Endothelial cell of umbilical vein (primary cell): ENCODE data around the gene ALDH1L1. TPM values are rescaled to one million over a fixed set of nuclear protein-coding genes. Genes with fewer than 3 reads are reported as not detected.

Source experiments
- BruUV-seq: library from RNA; stranded (reverse); fragments of 400-500 nt; replicated peaks from 2 replicates; lab custom pipeline; 2021; lab: Mats Ljungman, UMichigan
- CTCF ChIA-PET: fragments of 300-600, 350-600 bp; sonication (Branson Sonifier 250); formaldehyde crosslinking; loops from one replicate; lab custom pipeline; 2021; ENCODE audit warnings: antibody characterized with exemption, inconsistent platforms; lab: Charles Lee
- POLR2A ChIA-PET: fragments of 300-600, 350-600 bp; sonication (Branson Sonifier 250); formaldehyde crosslinking; loops from one replicate; lab custom pipeline; 2021; ENCODE audit warnings: antibody characterized with exemption, inconsistent platforms; lab: Charles Lee
- DNase-seq: peaks from one replicate; pipeline ENCODE4 v3.0.0-alpha.2; 2011; ENCODE audit warnings: low read depth, low spot score
- FAIRE-seq: peaks from 2 replicates; lab custom pipeline; 2011; peaks lifted over from hg19 to GRCh38; lab: Jason Lieb, UNC
- H2AFZ ChIP-seq: 2 replicates; pipeline ENCODE4 v1.6.0; 2012; ENCODE audit warnings: low read depth, low read length, control low read depth, inconsistent platforms
- H3K27ac ChIP-seq: 2 replicates; pipeline ENCODE4 v1.5.1; 2011; ENCODE audit warnings: low read depth, mild to moderate bottlenecking, control low read depth, low read length, moderate library complexity; ENCODE audit not compliant: insufficient read depth
- H3K27me3 ChIP-seq, 2 experiments: 2 replicates each; pipeline versions ENCODE4 v1.6.0 to v1.6.1; 2011; ENCODE audit warnings: low read length in 2 of 2, mixed read lengths in 1 of 2; ENCODE audit not compliant: control insufficient read depth in 2 of 2, insufficient read depth in 2 of 2
- H3K36me3 ChIP-seq, 2 experiments: 2 replicates in 1 of 2; 3 replicates in 1 of 2; pipeline ENCODE4 v1.5.1; 2011; ENCODE audit warnings: low read length in 2 of 2, mild to moderate bottlenecking in 1 of 2, moderate library complexity in 1 of 2; ENCODE audit not compliant: control insufficient read depth in 2 of 2, insufficient read depth in 2 of 2; ENCODE audit errors: extremely low read depth in 1 of 2
- H3K4me1 ChIP-seq: 3 replicates; pipeline ENCODE4 v1.5.1; 2011; ENCODE audit warnings: mild to moderate bottlenecking, low read length; ENCODE audit not compliant: control insufficient read depth, insufficient read depth; ENCODE audit errors: extremely low read depth
- H3K4me2 ChIP-seq: 2 replicates; pipeline ENCODE4 v1.6.1; 2011; ENCODE audit warnings: low read length, control low read depth, mixed read lengths; ENCODE audit not compliant: insufficient read depth
- H3K4me3 ChIP-seq, 3 experiments: fragments of 200-600 bp in 1 of 3; sonication (generic), shearing (Covaris generic) in 1 of 3; replicated peaks in 1 of 3; 2 replicates each; pipeline ENCODE4 v1.5.1; 2011 to 2016; ENCODE audit warnings: control low read depth in 3 of 3, low read length in 3 of 3, mild to moderate bottlenecking in 2 of 3, inconsistent platforms in 1 of 3, low read depth in 1 of 3, moderate library complexity in 1 of 3; ENCODE audit not compliant: insufficient read depth in 1 of 3
- H3K79me2 ChIP-seq: 2 replicates; pipeline ENCODE4 v1.6.0; 2012; ENCODE audit warnings: low read length, inconsistent platforms; ENCODE audit not compliant: control insufficient read depth, insufficient read depth
- H3K9ac ChIP-seq: replicated peaks from 2 replicates; pipeline ENCODE3; 2011; ENCODE audit warnings: low read length, control low read depth; ENCODE audit not compliant: insufficient read depth; ENCODE audit errors: extremely low read depth
- H3K9me1 ChIP-seq: replicated peaks from 3 replicates; pipeline ENCODE4 v1.6.0; 2011; ENCODE audit warnings: mild to moderate bottlenecking, low read length; ENCODE audit not compliant: control insufficient read depth, insufficient read depth; ENCODE audit errors: extremely low read depth
- H3K9me3 ChIP-seq: replicated peaks from 2 replicates; pipeline ENCODE4 v1.5.1; 2012; ENCODE audit warnings: low read length, inconsistent platforms; ENCODE audit not compliant: control insufficient read depth, insufficient read depth
- H4K20me1 ChIP-seq: replicated peaks from 2 replicates; pipeline ENCODE3; 2011; ENCODE audit warnings: mild to moderate bottlenecking, low read length; ENCODE audit not compliant: control insufficient read depth, insufficient read depth; ENCODE audit errors: extremely low read depth
- EZH2 ChIP-seq: IDR thresholded peaks from 2 replicates; pipeline ENCODE4 v1.6.1; 2012; ENCODE audit warnings: borderline replicate concordance, low read depth, mild to moderate bottlenecking, moderate library complexity, low read length, inconsistent platforms; ENCODE audit not compliant: severe bottlenecking
- FOS ChIP-seq: IDR thresholded peaks from 2 replicates; pipeline ENCODE4 v1.6.1; 2011; ENCODE audit warnings: mild to moderate bottlenecking, low read length, moderate library complexity, borderline replicate concordance; ENCODE audit not compliant: insufficient read depth
- GATA2 ChIP-seq: IDR thresholded peaks from 2 replicates; pipeline ENCODE4 v1.7.0; 2011; ENCODE audit warnings: low read depth, mild to moderate bottlenecking, moderate library complexity, mixed read lengths, low read length; ENCODE audit not compliant: insufficient read length, insufficient read depth
- JUN ChIP-seq: IDR thresholded peaks from 2 replicates; pipeline ENCODE4 v1.6.1; 2011; ENCODE audit warnings: borderline replicate concordance, low read depth; ENCODE audit not compliant: insufficient read length, insufficient read depth
- MYC ChIP-seq: IDR thresholded peaks from one replicate; pipeline ENCODE4 v1.6.1; 2011; ENCODE audit warnings: mild to moderate bottlenecking, low read depth, low read length
- POLR2A ChIP-seq: IDR thresholded peaks from 2 replicates; pipeline ENCODE4 v1.6.1; 2012; ENCODE audit warnings: low read depth, mild to moderate bottlenecking, control low read depth, low read length
- POLR2AphosphoS5 ChIP-seq: IDR thresholded peaks from 2 replicates; pipeline ENCODE4 v1.6.1; 2012; ENCODE audit warnings: low read depth, mild to moderate bottlenecking, control low read depth, low read length, moderate library complexity; ENCODE audit not compliant: insufficient read depth
- dilution Hi-C: fragments of 300-500 bp; cut with MboI; formaldehyde crosslinking; loops from one replicate; pipeline ENCODE4 v1.15.0; 2019; ENCODE audit warnings: low sequenced_read_pairs; ENCODE audit not compliant: extremely low pct_ligation_motif_present
- intact Hi-C: fragments of 100-400 bp; cut with micrococcal nuclease; formaldehyde crosslinking; loops from one replicate; pipeline ENCODE4 v1.10.0; 2022
- polyA plus RNA-seq, 4 experiments: library from polyadenylated mRNA; depleted of rRNA in 3 of 4; stranded (reverse) in 3 of 4; unstranded in 1 of 4; fragments of >200 nt; gene quantifications; 2 replicates each; pipeline versions ENCODE4 v1.2.1 to v1.2.3, GENCODE V29; 2011 to 2012; ENCODE audit warnings: missing spikeins in 1 of 4
- total RNA-seq: library from RNA; stranded (reverse); gene quantifications from 2 replicates; pipeline ENCODE4 v1.2.3, GENCODE V29; 2021
- TF ChIP-seq, protein P1 (sequence below), 2 donors: IDR thresholded peaks; 1 replicate in 1 of 2; 2 replicates in 1 of 2; pipeline ENCODE4 v1.5.1; 2011; ENCODE audit warnings: low read length in 2 of 2, mild to moderate bottlenecking in 2 of 2, moderate library complexity in 2 of 2, control low read depth in 1 of 2, inconsistent platforms in 1 of 2, low read depth in 1 of 2; ENCODE audit not compliant: insufficient read depth in 1 of 2; ENCODE audit errors: extremely low read depth in 1 of 2
- TF ChIP-seq, protein P2 (sequence below): IDR thresholded peaks from 2 replicates; pipeline ENCODE4 v1.6.1; 2011; ENCODE audit not compliant: insufficient read depth, insufficient read length

Gene ALDH1L1
- total and polyA plus RNA-seq, 2 donors (not counting 3 experiments of a cell fraction or from before 2014, with no cell fraction given), result not detected

DNA sequence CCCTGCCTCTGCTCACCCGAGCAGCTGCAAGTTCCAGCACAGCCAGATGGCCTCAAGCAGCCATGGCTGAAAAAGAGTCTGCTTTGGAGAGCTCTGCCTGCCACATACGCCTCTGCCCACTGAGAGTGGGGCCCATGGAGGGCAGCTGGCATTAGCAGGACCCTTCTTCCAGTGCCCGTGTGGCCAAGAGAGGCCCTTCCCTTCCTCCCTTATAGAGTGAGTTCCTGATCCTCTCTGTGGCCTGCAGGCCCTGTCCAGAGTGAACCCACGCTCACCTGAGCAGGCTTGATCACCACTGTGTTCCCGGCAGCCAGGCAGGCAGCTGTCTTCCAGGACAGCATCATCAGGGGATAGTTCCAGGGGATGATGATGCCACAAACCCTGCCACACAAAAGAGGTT is 55.0 kb downstream of the ALDH1L1 start:
- H3K27ac ChIP-seq, result no peak overlapping the region
- dilution Hi-C loops, result no loop called here
- H2AFZ ChIP-seq, result no peak overlapping the region
- no peaks in the 10 kb centered on the region for H3K79me2 ChIP-seq
- H3K4me1 ChIP-seq, result peaks cover 11% of the 10 kb centered on the region
- no peaks in the 10 kb centered on the region for H4K20me1 ChIP-seq
- no peak overlapping the region for H3K4me2 ChIP-seq
- H3K36me3 ChIP-seq, result no peaks in the 10 kb centered on the region
- BruUV-seq, result no TSS peak
- H3K9me1 ChIP-seq, result no peaks in the 10 kb centered on the region
- DNase-seq, result no peak
- H3K27me3 ChIP-seq, result peaks cover 2 to 4% of the 10 kb centered on the region in 2 experiments
- TF ChIP-seq POLR2A (no peak), GATA2 (no peak), POLR2AphosphoS5 (no peak), MYC (no peak), EZH2 (no peak), FOS (no peak), JUN (no peak)
- TF ChIP-seq, protein P1, sequence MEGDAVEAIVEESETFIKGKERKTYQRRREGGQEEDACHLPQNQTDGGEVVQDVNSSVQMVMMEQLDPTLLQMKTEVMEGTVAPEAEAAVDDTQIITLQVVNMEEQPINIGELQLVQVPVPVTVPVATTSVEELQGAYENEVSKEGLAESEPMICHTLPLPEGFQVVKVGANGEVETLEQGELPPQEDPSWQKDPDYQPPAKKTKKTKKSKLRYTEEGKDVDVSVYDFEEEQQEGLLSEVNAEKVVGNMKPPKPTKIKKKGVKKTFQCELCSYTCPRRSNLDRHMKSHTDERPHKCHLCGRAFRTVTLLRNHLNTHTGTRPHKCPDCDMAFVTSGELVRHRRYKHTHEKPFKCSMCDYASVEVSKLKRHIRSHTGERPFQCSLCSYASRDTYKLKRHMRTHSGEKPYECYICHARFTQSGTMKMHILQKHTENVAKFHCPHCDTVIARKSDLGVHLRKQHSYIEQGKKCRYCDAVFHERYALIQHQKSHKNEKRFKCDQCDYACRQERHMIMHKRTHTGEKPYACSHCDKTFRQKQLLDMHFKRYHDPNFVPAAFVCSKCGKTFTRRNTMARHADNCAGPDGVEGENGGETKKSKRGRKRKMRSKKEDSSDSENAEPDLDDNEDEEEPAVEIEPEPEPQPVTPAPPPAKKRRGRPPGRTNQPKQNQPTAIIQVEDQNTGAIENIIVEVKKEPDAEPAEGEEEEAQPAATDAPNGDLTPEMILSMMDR (IDR thresholded peaks at IDR 0.05; ENCODE audit: extremely low read depth in 1 of 2, insufficient read depth in 1 of 2, low read depth in 1 of 2, low read length in 2 of 2), result no peak
- TF ChIP-seq, protein P2, sequence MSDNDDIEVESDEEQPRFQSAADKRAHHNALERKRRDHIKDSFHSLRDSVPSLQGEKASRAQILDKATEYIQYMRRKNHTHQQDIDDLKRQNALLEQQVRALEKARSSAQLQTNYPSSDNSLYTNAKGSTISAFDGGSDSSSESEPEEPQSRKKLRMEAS, result no peak
- no peak for FAIRE-seq
- H3K9ac ChIP-seq, result no peak overlapping the region
- H3K4me3 ChIP-seq, result no peak overlapping the region
- intact Hi-C loops, result no loop called here
- CTCF ChIA-PET, result interaction anchor here (1.3 kb wide), 1 partner anchor 9 kb away, joined by 3 read pairs; no protein-coding TSS in a partner anchor
- POLR2A ChIA-PET, result no interaction called here
- no peaks in the 10 kb centered on the region for H3K9me3 ChIP-seq
